Breast epithelium (tissue), 4 donors: ENCODE data around the gene STARD3. TPM values are rescaled to one million over a fixed set of nuclear protein-coding genes. Genes with fewer than 3 reads are reported as not detected.

Experiments
- DNase-seq, 2 donors: peaks; one replicate each; pipeline ENCODE4 v3.0.0-alpha.2; 2019; ENCODE audit warnings: low spot score in 2 of 2
- H3K27ac ChIP-seq, 2 donors: fragments of 200-600 bp; sonication (generic) in 1 of 2; one replicate each; pipeline ENCODE4 v1.5.1; 2016 to 2019; ENCODE audit warnings: mild to moderate bottlenecking in 1 of 2
- H3K27me3 ChIP-seq, 2 donors: fragments of 200-600 bp; sonication (generic) in 1 of 2; one replicate each; pipeline versions ENCODE4 v1.5.1 to v1.6.0; 2017 to 2019; ENCODE audit warnings: control low read depth in 1 of 2, mild to moderate bottlenecking in 1 of 2
- H3K36me3 ChIP-seq: fragments of 200-600 bp; one replicate; pipeline ENCODE4 v1.5.1; 2019
- H3K4me1 ChIP-seq, 2 donors: fragments of 200-600 bp; sonication (generic); one replicate each; pipeline ENCODE4 v1.5.1; 2016 to 2019; ENCODE audit warnings: control low read depth in 1 of 2
- H3K4me3 ChIP-seq, 3 donors: fragments of 200-600 bp; sonication (generic); 1 replicate in 2 of 3; 2 replicates in 1 of 3; pipeline ENCODE4 v1.5.1; 2016 to 2019; ENCODE audit warnings: mild to moderate bottlenecking in 3 of 3, moderate library complexity in 2 of 3
- H3K9me3 ChIP-seq, 2 donors: fragments of 200-600 bp; sonication (generic) in 1 of 2; one replicate each; pipeline ENCODE4 v1.5.1; 2016 to 2019; ENCODE audit warnings: control low read depth in 1 of 2
- POLR2A ChIP-seq: fragments of 450-650 bp; IDR thresholded peaks from one replicate; pipeline ENCODE4 v1.6.1; 2016; ENCODE audit warnings: antibody characterized with exemption, mild to moderate bottlenecking, moderate library complexity
- POLR2AphosphoS5 ChIP-seq, 3 donors: sonication (generic); formaldehyde crosslinking; IDR thresholded peaks; one replicate each; pipeline ENCODE4 v1.6.1; 2017; ENCODE audit warnings: antibody characterized with exemption in 3 of 3
- intact Hi-C: fragments of 100-400 bp; cut with DNase I; formaldehyde crosslinking; loops from one replicate; pipeline ENCODE4 v1.15.1; 2023; ENCODE audit warnings: low total_unique reads
- total RNA-seq, 3 donors: library from RNA; depleted of rRNA; stranded (reverse); fragments of >200 nt; gene quantifications; one replicate each; pipeline ENCODE4 v1.1.0, GENCODE V29; 2016
- TF ChIP-seq, protein P1 (sequence below), 3 donors: fragments of 450-650 bp; IDR thresholded peaks; one replicate each; pipeline ENCODE4 v1.5.1; 2016 to 2017; ENCODE audit warnings: antibody characterized with exemption in 3 of 3, mild to moderate bottlenecking in 3 of 3, moderate library complexity in 3 of 3

STARD3 gene
- total RNA-seq, 3 donors from 2014 or later = 37.0 to 43.9 (median 42.0) TPM

DNA sequence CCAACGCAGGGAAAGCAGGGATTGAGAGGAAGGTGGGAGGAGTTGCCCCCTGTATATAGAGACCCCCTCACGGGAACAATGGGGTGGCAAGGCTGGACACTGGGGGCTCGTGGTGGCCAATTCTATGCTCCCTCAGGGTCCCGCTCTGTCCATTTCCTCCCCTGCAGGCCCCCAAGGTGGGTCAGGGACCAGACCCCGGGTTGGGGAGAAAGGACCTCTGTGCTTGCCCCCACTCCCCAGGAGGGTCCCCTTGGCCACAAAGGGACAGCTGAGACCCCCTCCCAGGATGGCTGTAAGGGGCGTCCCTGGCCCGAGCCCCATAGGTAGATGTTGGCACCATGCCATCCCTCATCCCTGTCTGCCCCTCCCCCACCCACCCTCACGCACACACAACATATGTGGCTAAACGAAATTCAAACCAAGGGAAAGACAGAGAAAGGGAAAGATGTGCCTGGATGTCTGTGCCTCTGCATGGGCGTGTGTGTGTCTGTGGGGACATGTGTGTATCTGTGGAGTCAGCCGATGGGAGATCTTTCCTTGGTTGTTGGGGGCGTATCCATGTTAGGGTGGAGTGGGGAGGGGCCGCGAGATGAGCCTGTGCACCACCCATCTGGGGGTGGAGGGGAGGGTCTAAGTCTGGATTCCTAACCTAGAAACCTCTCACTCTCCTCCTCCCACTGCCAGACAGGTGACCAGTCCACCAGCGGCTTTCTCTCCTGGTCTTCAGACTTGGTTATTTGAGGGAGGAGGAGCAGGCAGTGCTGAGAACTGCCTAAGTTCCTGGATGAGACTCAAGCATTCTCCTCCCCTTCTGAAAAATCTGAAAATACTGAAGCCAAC, 28.6 kb upstream of the STARD3 start:
- Histone ChIP-seq H3K27me3 (peaks cover 16 to 63% of the 10 kb centered on the region in 2 donors), H3K9me3 (no peaks in the 10 kb centered on the region), H3K4me3 (no peak overlapping the region), H3K4me1 (peaks cover 14 to 25% of the 10 kb centered on the region in 2 donors), H3K27ac (no peak overlapping the region), H3K36me3 (no peaks in the 10 kb centered on the region)
- TF ChIP-seq POLR2AphosphoS5 (IDR thresholded peaks at IDR 0.05) (no peak), POLR2A (no peak)
- TF ChIP-seq, protein P1, sequence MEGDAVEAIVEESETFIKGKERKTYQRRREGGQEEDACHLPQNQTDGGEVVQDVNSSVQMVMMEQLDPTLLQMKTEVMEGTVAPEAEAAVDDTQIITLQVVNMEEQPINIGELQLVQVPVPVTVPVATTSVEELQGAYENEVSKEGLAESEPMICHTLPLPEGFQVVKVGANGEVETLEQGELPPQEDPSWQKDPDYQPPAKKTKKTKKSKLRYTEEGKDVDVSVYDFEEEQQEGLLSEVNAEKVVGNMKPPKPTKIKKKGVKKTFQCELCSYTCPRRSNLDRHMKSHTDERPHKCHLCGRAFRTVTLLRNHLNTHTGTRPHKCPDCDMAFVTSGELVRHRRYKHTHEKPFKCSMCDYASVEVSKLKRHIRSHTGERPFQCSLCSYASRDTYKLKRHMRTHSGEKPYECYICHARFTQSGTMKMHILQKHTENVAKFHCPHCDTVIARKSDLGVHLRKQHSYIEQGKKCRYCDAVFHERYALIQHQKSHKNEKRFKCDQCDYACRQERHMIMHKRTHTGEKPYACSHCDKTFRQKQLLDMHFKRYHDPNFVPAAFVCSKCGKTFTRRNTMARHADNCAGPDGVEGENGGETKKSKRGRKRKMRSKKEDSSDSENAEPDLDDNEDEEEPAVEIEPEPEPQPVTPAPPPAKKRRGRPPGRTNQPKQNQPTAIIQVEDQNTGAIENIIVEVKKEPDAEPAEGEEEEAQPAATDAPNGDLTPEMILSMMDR (IDR thresholded peaks at IDR 0.05) = no peak
- intact Hi-C loops = no loop called here
- DNase-seq = no peak

GRCh38 chr17:39609416-39610025, 27.4 kb upstream of the STARD3 start:
- no peak for TF ChIP-seq POLR2A
- TF ChIP-seq, protein P1 (IDR thresholded peaks at IDR 0.05) = no peak
- no peak for TF ChIP-seq POLR2AphosphoS5 (IDR thresholded peaks at IDR 0.05)
- no peaks in the 10 kb centered on the region for H3K36me3 ChIP-seq
- intact Hi-C loops = no loop called here
- H3K9me3 ChIP-seq = no peaks in the 10 kb centered on the region
- peaks cover 13 to 54% of the 10 kb centered on the region in 2 donors for H3K27me3 ChIP-seq
- H3K27ac ChIP-seq = no peak overlapping the region
- no peak overlapping the region for H3K4me3 ChIP-seq
- peaks cover 14 to 25% of the 10 kb centered on the region in 2 donors for H3K4me1 ChIP-seq
- no peak for DNase-seq

DNA sequence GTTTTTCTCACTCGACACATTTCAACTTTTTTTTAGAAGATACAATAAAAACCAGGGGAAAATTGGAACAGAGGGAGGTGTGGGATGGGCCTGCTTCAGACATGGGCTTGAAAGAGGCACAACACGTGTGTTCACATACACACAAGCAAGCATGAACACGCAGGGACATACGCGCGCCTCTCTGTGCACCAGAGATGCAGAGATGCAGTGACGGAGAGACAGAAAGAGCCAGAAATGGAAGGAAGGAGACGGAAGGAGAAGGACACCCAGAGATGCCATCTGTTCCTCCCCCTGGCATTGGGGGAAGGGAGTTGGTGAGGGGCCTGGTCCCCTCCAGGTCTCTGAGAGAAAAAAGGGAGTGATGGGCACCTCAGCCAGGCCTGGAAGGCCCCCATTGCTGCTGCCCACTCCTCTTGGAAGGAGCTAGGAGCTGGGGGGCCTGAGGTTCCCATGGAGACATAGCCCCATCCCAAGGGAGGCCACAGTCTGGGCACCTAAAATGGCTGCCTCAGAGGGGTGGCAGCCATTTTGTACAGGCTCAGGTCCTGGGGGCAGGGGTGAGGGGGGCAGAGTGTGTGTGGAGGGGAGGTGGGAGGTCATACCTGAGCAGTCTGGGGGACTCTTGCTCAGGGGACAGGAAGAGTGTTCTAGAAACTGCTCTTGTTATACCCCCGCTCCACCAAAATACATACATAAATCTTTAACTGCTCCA, 25.4 kb upstream of the STARD3 start:
- Histone ChIP-seq H3K9me3 (no peaks in the 10 kb centered on the region), H3K27me3 (peaks cover 13 to 38% of the 10 kb centered on the region in 2 donors)
- no peak for DNase-seq

GRCh38 chr17:39612291-39612894, 24.6 kb upstream of the STARD3 start:
- Histone ChIP-seq H3K36me3 (no peaks in the 10 kb centered on the region), H3K4me3 (no peak overlapping the region), H3K9me3 (no peaks in the 10 kb centered on the region), H3K27ac (no peak overlapping the region), H3K4me1 (peaks cover 0 to 1% of the 10 kb centered on the region in 2 donors), H3K27me3 (peaks cover 6 to 29% of the 10 kb centered on the region in 2 donors)
- intact Hi-C loops = no loop called here
- DNase-seq = no peak
- TF ChIP-seq POLR2A = no peak
- TF ChIP-seq POLR2AphosphoS5 (IDR thresholded peaks at IDR 0.05) = no peak
- TF ChIP-seq, protein P1 (IDR thresholded peaks at IDR 0.05) = no peak

More for the DNA sequence above, 25.4 kb upstream of the STARD3 start:
- intact Hi-C loops = no loop called here
- Histone ChIP-seq H3K27ac (no peak overlapping the region), H3K36me3 (no peaks in the 10 kb centered on the region), H3K4me3 (no peak overlapping the region), H3K4me1 (peaks cover 2 to 10% of the 10 kb centered on the region in 2 donors)
- TF ChIP-seq, protein P1 (IDR thresholded peaks at IDR 0.05) = no peak
- no peak for TF ChIP-seq POLR2AphosphoS5 (IDR thresholded peaks at IDR 0.05)
- no peak for TF ChIP-seq POLR2A
